GM13976 (cell line): ENCODE measurements around the gene SLC12A7.
"Not testable (repeated sequence)": the region's sequence is repeated elsewhere in the genome, so short reads cannot be mapped to it uniquely, and the experiment has no call there.

ENCODE experiments used
- DNase-seq: peaks from one replicate; pipeline ENCODE4 v3.0.0; 2012; ENCODE audit warnings: low spot score
- in situ Hi-C: fragments of 300-500 bp; cut with MboI; formaldehyde crosslinking; loops from one replicate; pipeline ENCODE4 v1.12.0; 2022; ENCODE audit warnings: low sequenced_read_pairs, mixed read lengths, inconsistent platforms; ENCODE audit not compliant: unreplicated experiment
- TF ChIP-seq, protein P1 (sequence below): IDR thresholded peaks from 2 replicates; pipeline ENCODE4 v1.5.1; 2012; ENCODE audit warnings: borderline replicate concordance, mild to moderate bottlenecking; ENCODE audit not compliant: insufficient read depth; ENCODE audit errors: extremely low read depth, missing control alignments, control extremely low read depth

Gene SLC12A7

DNA sequence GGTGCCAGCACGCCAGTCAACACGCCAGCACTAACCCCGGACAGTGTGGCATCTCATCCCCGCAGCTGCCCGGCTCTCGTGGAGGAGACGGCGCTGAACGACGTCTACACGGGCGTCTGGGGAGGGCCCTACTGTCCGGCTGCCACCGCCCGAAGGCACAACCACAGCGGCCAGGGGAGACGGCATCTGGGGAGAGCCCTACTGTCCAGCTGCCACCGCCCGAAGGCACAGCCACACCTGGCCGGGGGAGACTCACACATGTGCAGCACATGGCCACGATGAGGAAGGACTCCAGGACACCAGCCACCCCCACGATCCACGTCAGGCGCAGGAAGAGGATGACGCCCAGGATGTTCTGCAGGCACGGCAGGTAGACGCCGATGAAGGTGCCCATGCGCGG, 23.1 kb downstream of the SLC12A7 start:
- TF ChIP-seq, protein P1, sequence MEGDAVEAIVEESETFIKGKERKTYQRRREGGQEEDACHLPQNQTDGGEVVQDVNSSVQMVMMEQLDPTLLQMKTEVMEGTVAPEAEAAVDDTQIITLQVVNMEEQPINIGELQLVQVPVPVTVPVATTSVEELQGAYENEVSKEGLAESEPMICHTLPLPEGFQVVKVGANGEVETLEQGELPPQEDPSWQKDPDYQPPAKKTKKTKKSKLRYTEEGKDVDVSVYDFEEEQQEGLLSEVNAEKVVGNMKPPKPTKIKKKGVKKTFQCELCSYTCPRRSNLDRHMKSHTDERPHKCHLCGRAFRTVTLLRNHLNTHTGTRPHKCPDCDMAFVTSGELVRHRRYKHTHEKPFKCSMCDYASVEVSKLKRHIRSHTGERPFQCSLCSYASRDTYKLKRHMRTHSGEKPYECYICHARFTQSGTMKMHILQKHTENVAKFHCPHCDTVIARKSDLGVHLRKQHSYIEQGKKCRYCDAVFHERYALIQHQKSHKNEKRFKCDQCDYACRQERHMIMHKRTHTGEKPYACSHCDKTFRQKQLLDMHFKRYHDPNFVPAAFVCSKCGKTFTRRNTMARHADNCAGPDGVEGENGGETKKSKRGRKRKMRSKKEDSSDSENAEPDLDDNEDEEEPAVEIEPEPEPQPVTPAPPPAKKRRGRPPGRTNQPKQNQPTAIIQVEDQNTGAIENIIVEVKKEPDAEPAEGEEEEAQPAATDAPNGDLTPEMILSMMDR = no peak
- in situ Hi-C loops = no loop called here

DNA sequence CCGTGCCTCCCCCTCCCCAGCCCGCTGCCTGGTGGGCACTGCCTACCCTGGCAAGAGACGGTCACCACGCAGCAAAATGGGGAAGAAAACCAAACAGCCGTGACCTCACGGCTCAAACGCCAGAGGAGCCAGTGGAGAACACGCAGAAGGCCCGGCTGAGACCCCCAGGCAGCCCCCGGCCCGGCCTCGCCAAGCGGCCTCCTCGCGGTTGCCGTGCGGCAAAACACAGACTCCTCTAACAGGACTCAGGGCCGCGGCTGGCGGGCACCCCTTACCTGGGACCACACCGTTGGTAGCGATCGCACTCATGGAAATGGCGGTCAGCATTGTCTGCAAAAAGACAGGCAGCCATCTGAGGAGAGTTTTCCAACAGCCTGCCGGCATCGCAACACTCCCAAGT, 23.8 kb downstream of the SLC12A7 start:
- TF ChIP-seq, protein P1 = no peak
- in situ Hi-C loops = no loop called here
- DNase-seq = no peak

More for the DNA sequence above, 23.1 kb downstream of the SLC12A7 start:
- DNase-seq = no peak

DNA sequence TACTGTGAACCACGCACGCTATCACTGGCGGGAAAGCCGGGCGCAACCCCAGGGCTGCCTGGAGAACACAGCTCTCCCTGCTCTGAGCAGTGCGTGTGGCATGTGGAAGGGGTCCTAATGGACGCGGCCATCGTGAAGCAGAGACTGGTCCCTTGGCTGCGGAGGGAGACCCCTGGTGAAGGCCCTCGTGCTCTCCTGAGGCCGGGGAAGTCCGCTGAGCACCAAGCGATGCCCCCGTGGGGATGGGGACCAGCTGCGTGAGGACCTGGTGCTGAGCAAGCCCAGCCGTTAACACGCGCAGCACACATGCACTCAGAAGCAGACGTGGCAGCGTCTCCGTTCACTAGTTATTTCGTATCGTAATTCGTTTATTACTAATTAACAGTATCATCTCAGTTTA, 24.4 kb downstream of the SLC12A7 start:
- DNase-seq = no peak
- in situ Hi-C loops = no loop called here
- TF ChIP-seq, protein P1 = no peak

DNA sequence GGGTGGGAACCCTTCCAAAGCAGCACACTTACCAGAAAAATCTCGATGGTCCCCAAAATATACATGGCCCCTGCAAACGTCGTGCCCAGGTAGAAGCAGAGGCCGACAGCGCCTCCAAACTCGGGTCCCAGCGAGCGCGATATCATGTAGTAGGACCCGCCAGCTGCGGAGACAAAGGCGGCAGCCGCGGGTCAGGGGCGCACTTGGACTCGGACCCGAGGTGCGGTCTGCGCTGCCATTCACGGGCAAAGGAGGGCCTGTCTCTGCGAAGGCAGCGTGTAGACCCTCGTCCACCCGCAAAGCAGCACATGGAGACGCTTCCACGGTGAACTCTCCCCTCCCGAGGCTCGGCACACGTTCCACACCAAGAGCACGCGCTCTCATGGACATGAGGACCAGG, 25.0 kb downstream of the SLC12A7 start:
- in situ Hi-C loops = no loop called here
- no peak for DNase-seq
- TF ChIP-seq, protein P1 = no peak

DNA sequence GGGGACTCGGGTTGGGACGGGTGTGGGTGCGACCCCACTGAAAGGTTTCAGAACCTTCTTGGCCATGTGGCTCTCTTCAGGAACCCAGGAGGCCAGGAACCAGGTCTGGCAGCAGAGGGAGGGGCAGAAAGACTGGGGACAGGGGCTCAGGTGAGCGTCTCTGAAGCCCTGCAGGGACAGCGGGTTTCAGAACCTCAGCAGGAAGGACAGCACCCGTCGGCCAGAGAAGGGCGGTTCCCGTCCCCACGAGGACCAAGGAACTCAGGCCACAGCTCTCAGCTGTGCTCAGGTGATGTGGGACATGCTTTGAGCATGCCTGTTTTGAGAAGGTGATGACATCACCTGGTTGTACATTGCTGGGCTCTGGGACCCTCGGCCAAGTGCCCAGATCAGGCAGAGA, 25.7 kb downstream of the SLC12A7 start:
- DNase-seq = no peak
- TF ChIP-seq, protein P1 = no peak
- in situ Hi-C loops = no loop called here

DNA sequence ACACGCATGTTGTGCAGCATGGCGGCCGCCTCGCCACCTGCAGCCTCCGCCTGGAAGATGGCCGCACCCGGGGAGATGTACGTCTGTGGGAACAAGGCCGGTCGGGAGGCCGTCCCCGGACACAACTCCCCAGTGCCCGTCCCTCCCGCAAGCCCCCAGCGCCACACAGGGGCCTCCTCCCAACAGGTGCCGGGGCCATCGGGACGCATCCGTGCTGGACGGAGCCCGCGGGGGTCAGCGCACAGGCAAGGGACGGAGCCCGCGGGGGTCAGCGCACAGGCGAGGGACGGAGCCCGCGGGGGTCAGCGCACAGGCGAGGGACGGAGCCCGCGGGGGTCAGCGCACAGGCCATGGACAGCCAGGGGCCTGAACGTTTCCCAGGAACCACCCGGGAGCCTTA, 26.5 kb downstream of the SLC12A7 start:
- no peak for DNase-seq
- in situ Hi-C loops = no loop called here
- TF ChIP-seq, protein P1 = no peak

DNA sequence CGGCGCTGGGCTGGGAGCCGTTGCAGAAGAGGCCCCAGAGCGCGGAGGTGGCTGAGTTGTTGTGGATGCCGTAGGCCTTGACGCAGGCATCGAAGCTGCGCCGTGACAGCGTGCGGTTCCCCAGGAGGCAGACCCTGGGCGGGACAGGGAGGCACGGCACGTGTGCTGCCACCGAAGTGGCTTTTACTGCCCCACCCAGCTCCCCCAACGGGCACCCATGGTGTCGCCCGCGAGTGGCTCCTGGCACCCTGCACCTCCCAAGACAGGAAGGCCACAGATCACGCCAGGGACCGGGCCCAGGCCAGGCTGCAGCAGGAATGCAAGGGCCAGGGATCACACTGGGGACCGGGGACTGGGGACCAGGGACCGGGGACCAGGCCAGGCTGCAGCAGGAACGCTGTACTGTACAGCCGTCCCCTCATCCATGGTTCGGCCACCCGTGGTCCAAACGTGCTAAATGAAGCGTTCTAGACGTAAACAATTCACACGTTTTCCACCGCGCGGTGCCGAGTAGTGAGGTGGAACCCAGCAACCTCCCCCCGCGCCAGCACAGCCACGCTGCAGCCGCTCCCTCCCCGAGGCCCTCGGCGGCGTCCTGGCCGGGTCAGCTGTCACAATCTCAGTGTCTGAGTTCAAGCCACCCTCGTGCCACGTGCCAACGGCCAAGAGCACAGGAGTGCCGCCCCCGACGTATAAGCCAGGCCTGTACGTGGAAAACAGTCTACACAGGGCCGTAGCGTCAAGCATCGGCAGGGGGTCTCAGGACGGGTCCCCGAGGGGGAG, 27.8 kb downstream of the SLC12A7 start:
- in situ Hi-C loops = no loop called here
- TF ChIP-seq, protein P1 = no peak
- DNase-seq = no peak

DNA sequence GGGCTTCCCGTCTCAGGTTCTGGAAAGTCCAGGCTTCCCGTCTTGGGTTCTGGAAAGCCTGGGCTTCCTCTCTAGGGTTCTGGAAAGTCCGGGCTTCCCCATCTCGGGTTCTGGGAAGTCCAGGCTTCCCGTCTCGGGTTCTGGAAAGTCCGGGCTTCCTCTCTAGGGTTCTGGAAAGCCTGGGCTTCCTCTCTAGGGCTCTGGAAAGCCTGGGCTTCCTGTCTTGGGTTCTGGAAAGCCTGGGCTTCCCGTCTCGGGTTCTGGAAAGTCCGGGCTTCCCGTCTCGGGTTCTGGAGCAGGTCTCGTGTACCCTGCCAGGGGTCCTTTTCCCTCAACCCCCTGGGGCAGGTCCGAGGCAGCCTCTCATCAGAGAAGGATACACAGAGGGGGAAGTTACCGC, 28.8 kb downstream of the SLC12A7 start:
- DNase-seq, in situ Hi-C loops: not testable (repeated sequence)
